Measurements from ENCODE around the gene ACTG1. TPM values are rescaled to one million over a fixed set of nuclear protein-coding genes. Genes with fewer than 3 reads are reported as not detected.

The ACTG1 gene
- total and polyA plus RNA-seq, 9 of the 15 experiments (the other 6 are each of a cell fraction or from before 2014, with no cell fraction given): 224 to 1,775 (median 568) TPM

DNA sequence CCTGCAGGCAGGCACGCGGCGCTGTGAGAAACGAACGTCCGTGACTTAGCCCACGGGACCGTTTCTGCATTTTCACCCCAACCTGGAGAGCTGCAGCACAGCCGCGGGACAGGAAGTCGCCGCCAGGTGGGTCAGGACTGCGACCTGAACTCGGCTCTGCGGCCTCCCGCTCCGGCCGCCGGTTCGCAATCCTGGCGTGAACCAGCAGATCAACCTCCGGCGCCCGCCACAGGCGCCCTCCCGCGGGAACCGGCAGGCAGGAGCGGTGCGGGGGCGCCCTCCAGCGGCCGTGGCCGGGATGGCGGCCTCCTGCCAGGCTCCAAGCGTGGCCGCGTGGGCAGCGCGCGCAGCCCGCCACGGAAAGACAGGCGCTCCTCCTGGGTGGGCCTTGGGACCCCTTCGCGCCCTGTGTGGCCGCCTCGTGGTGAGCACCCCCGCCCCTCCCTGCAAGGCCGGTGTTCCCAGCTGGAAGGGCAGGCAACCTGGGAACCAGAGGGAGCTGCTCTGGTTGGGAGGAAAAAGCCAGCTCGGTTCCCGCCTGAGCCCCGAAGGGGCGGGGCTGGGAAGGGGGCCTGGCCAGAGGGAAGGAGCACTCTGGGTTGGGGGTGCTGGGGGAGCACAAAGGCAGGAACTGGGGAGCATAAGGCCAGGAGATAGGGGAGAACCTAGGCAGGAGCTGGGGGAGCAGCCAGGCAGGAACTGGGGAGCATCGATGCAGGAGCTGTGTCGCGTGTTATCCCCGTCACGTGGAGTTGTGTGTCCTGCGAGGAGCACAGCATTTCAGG lies 28.2 kb downstream of the ACTG1 start (continued):
- TF ChIP-seq MTA3 (IDR thresholded peaks at IDR 0.05; ENCODE audit: borderline replicate concordance) (peak; percentile 94), HNRNPL (IDR thresholded peaks at IDR 0.05; ENCODE audit: low read depth, low read length) (peak; percentile 83), U2AF1 (optimal IDR thresholded peaks at IDR 0.05; ENCODE audit: low read depth, low read length) (peak; percentile 85)

DNA sequence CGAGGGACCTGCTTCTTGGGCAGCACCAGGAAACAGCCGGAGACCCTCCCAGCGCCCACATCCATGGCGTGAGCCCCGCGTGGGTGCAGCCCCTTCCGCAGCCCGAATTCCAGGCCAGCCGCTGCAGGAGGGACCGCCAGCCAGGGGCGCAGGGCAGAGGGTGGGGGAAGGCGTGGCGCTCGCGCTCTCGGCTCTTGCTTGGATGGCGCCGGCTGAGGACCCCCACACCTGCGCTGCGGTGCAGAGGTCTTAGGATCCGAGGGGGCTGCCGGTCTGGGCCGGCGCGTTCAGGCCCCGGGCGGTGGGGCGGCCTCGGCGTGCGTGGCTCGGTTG lies 28.8 kb downstream of the ACTG1 start:
- intact Hi-C loops (cut with micrococcal nuclease): loop anchor here (2.0 to 10.0 kb wide), 4 partner anchors 38 to 229 kb away; partner anchors contain the start of gene SLC38A10
- ATAC-seq: no peak
- H3K36me3 ChIP-seq (ENCODE audit: control insufficient read depth, insufficient read depth, low read length): no peaks in the 10 kb centered on the region
- no peak for DNase-seq (ENCODE audit: extremely low read depth in 1 of 4, low spot score in 3 of 4)
- no TSS peak for BruUV-seq (replicated peaks)
- peaks cover 36 to 83% of the 10 kb centered on the region in 2 experiments for H3K4me1 ChIP-seq (replicated peaks in 1 of 2; ENCODE audit: control insufficient read depth in 2 of 2, insufficient read depth in 2 of 2, low read length in 2 of 2)
- CTCF ChIA-PET (ENCODE audit: low intra/inter-chr PET ratio): interaction anchor here (0.5 to 2.7 kb wide), 8 partner anchors 29 to 354 kb away, joined by 3 to 33 read pairs (median 4); partner anchors contain the start of gene ACTG1
- H3K4me3 ChIP-seq: peak overlapping the region; percentile 20; the same call in 1 of the 2 replicates
- peak overlapping the region; percentile 98 for H2AFZ ChIP-seq (ENCODE audit: low read depth, low read length)
- in situ Hi-C loops (cut with MboI): loop anchor here (5.0 kb wide), 2 partner anchors 92 to 237 kb away; no protein-coding TSS in a partner anchor
- no peaks in the 10 kb centered on the region for H4K20me1 ChIP-seq (replicated peaks; ENCODE audit: control insufficient read depth, insufficient read depth, low read length)
- H3K79me2 ChIP-seq (ENCODE audit: control insufficient read depth, insufficient read depth, low read length): peaks cover 11% of the 10 kb centered on the region; the same call in 2 of the 3 replicates
- H3K27me3 ChIP-seq (ENCODE audit: control insufficient read depth in 2 of 2, insufficient read depth in 2 of 2, low read length in 2 of 2): no peaks in the 10 kb centered on the region; a peak in 1 of 5 replicates
- POLR2A ChIA-PET: interaction anchor here (0.9 to 2.6 kb wide), 5 partner anchors 11 to 189 kb away, joined by 5 to 18 read pairs (median 8); partner anchors contain the start of genes ACTG1 and SLC38A10
- peak overlapping the region; percentile 78 for H3K4me2 ChIP-seq (ENCODE audit: insufficient read depth, low read length)
- H3K9me1 ChIP-seq (ENCODE audit: control insufficient read depth, insufficient read depth, low read length): no peaks in the 10 kb centered on the region
- WGBS (ENCODE audit: insufficient coverage, low coverage, missing lambda C conversion rate): 44% methylated on average over 18 of the region's 32 CpGs
- FAIRE-seq: no peak
- H3K27ac ChIP-seq (ENCODE audit: extremely low read depth, low read depth, low read length): no peak overlapping the region
- H3K9ac ChIP-seq (ENCODE audit: insufficient read depth in 1 of 2, low read depth in 2 of 2, low read length in 2 of 2): peak overlapping the region; percentile 69 to 93; a peak in 3 of 4 replicates
- H3K9me3 ChIP-seq (replicated peaks; ENCODE audit: control insufficient read depth, insufficient read depth, low read depth, low read length): no peaks in the 10 kb centered on the region
- TF ChIP-seq HDAC2 (IDR thresholded peaks at IDR 0.05) (no peak), FOXP4 (CRISPR knock-in tag; IDR thresholded peaks at IDR 0.05; ENCODE audit: borderline replicate concordance) (no peak), BHLHE40 (IDR thresholded peaks at IDR 0.05; ENCODE audit: low read length) (no peak), HDAC3 (IDR thresholded peaks at IDR 0.05; ENCODE audit: borderline replicate concordance, partially characterized antibody) (no peak), FOSL1 (tag; conservative IDR thresholded peaks at IDR 0.05) (no peak), ZNF76 (CRISPR knock-in tag; IDR thresholded peaks at IDR 0.05; ENCODE audit: borderline replicate concordance) (no peak)
- TF ChIP-seq, protein P1, sequence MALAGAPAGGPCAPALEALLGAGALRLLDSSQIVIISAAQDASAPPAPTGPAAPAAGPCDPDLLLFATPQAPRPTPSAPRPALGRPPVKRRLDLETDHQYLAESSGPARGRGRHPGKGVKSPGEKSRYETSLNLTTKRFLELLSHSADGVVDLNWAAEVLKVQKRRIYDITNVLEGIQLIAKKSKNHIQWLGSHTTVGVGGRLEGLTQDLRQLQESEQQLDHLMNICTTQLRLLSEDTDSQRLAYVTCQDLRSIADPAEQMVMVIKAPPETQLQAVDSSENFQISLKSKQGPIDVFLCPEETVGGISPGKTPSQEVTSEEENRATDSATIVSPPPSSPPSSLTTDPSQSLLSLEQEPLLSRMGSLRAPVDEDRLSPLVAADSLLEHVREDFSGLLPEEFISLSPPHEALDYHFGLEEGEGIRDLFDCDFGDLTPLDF (CRISPR knock-in tag; IDR thresholded peaks at IDR 0.05): no peak
- TF ChIP-seq, protein P2, sequence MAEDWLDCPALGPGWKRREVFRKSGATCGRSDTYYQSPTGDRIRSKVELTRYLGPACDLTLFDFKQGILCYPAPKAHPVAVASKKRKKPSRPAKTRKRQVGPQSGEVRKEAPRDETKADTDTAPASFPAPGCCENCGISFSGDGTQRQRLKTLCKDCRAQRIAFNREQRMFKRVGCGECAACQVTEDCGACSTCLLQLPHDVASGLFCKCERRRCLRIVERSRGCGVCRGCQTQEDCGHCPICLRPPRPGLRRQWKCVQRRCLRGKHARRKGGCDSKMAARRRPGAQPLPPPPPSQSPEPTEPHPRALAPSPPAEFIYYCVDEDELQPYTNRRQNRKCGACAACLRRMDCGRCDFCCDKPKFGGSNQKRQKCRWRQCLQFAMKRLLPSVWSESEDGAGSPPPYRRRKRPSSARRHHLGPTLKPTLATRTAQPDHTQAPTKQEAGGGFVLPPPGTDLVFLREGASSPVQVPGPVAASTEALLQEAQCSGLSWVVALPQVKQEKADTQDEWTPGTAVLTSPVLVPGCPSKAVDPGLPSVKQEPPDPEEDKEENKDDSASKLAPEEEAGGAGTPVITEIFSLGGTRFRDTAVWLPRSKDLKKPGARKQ (CRISPR knock-in tag; IDR thresholded peaks at IDR 0.05): 0 out of 2 replicates have a peak, but pooled peaks have one; percentile 61
- TF ChIP-seq, protein P3, sequence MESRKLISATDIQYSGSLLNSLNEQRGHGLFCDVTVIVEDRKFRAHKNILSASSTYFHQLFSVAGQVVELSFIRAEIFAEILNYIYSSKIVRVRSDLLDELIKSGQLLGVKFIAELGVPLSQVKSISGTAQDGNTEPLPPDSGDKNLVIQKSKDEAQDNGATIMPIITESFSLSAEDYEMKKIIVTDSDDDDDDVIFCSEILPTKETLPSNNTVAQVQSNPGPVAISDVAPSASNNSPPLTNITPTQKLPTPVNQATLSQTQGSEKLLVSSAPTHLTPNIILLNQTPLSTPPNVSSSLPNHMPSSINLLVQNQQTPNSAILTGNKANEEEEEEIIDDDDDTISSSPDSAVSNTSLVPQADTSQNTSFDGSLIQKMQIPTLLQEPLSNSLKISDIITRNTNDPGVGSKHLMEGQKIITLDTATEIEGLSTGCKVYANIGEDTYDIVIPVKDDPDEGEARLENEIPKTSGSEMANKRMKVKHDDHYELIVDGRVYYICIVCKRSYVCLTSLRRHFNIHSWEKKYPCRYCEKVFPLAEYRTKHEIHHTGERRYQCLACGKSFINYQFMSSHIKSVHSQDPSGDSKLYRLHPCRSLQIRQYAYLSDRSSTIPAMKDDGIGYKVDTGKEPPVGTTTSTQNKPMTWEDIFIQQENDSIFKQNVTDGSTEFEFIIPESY (CRISPR knock-in tag; IDR thresholded peaks at IDR 0.05): peak; percentile 93

Data from K562 (cell line).